GM12873 (cell line): Measurements from ENCODE around the gene GPC3.

Source experiments
- TF ChIP-seq, protein P1 (sequence below): IDR thresholded peaks from 2 replicates; pipeline ENCODE4 v1.5.1; 2012; ENCODE audit warnings: low read depth, mild to moderate bottlenecking, moderate library complexity, low read length, control low read depth; ENCODE audit not compliant: insufficient read depth; ENCODE audit errors: missing control alignments

GPC3 gene

GRCh38 chrX:133741303-133741702, 244.1 kb downstream of the GPC3 start:
- TF ChIP-seq, protein P1, sequence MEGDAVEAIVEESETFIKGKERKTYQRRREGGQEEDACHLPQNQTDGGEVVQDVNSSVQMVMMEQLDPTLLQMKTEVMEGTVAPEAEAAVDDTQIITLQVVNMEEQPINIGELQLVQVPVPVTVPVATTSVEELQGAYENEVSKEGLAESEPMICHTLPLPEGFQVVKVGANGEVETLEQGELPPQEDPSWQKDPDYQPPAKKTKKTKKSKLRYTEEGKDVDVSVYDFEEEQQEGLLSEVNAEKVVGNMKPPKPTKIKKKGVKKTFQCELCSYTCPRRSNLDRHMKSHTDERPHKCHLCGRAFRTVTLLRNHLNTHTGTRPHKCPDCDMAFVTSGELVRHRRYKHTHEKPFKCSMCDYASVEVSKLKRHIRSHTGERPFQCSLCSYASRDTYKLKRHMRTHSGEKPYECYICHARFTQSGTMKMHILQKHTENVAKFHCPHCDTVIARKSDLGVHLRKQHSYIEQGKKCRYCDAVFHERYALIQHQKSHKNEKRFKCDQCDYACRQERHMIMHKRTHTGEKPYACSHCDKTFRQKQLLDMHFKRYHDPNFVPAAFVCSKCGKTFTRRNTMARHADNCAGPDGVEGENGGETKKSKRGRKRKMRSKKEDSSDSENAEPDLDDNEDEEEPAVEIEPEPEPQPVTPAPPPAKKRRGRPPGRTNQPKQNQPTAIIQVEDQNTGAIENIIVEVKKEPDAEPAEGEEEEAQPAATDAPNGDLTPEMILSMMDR, result no peak

- TF ChIP-seq, protein P1, result no peak
These were observed 258.8 kb downstream of the GPC3 start for GRCh38 chrX:133726642-133727041.

DNA sequence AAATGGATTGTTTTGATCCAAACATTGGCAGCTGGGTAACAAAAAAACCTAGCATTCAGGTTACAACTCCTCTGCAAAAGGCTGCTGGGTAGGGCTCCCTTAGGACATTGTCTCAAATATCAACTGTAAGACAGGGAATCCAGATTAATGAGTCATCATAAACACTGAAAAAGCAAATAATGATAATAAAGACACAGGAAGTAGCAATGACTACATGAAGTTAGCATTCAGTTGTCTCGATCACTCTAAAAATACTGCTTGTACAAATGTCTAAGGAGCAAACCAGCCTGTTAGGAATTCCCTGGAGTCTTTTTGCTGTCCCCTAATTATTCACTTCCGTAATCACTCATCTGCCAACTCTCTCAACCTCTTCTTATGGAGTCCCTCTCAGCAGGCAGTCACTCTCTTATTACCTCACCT, 259.2 kb downstream of the GPC3 start:
- TF ChIP-seq, protein P1, result no peak

DNA sequence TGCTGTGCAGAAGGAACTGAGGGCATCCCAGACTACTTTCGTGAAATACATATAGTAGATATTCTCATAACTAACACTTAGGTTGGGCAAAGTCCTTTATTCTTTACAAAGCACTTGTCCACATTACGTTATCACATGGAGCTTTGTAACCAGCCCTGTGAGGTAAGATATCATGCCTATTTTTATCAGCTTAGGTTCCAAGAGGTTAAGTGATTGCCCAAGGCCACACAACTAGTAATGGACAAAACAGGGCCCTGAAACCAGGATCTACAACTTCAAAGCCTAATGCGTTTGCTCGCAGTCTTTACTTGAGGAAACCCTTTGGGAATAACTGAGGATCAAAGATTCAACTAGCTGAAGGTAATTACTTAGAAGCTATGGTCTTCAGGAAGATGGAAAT, 261.5 kb downstream of the GPC3 start:
- TF ChIP-seq, protein P1, result no peak

DNA sequence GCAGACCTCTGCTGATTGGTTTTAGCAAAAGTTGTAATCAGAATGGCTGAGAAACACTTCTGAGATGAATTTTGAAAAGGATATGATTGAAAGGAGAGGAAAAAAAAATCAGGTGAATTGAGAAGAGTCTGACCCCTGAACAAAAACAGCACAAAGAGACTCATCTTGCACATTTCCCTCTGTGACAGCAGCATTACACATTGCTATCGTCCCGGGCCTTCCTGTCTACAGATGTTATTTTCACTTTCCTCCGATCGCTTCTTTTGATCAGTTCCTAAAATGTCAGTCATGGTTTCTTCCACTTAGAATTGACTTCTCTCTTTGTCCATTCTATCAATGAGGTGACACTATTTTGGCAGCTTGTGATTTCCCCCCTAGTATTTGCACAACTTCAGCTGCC, 262.6 kb downstream of the GPC3 start:
- TF ChIP-seq, protein P1, result no peak

DNA sequence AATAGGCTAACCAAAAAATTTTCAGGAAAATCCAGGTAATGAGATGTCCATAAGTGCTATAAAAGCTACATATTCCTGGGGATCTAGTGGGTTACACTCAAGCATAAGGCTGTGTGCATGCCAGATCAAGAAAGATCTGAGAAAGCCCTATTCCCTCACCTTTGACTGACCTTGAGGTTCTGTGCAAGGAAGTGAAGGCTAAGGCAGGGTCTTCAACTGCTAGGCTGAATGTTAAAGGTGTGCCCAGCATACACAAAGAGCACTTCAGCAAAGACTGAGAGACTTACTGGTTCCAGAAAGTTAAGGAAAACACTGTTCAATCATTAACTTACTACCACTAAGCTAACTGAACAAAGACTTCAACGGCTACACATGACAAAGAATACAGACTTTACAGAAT, 269.7 kb downstream of the GPC3 start:
- TF ChIP-seq, protein P1, result no peak

GRCh38 chrX:133709501-133709900, 275.9 kb downstream of the GPC3 start:
- TF ChIP-seq, protein P1, result no peak
